ENCODE measurements around the gene ERGIC1.
"Not testable (repeated sequence)": the region's sequence is repeated elsewhere in the genome, so short reads cannot be mapped to it uniquely, and the experiment has no call there.

Gene ERGIC1

DNA sequence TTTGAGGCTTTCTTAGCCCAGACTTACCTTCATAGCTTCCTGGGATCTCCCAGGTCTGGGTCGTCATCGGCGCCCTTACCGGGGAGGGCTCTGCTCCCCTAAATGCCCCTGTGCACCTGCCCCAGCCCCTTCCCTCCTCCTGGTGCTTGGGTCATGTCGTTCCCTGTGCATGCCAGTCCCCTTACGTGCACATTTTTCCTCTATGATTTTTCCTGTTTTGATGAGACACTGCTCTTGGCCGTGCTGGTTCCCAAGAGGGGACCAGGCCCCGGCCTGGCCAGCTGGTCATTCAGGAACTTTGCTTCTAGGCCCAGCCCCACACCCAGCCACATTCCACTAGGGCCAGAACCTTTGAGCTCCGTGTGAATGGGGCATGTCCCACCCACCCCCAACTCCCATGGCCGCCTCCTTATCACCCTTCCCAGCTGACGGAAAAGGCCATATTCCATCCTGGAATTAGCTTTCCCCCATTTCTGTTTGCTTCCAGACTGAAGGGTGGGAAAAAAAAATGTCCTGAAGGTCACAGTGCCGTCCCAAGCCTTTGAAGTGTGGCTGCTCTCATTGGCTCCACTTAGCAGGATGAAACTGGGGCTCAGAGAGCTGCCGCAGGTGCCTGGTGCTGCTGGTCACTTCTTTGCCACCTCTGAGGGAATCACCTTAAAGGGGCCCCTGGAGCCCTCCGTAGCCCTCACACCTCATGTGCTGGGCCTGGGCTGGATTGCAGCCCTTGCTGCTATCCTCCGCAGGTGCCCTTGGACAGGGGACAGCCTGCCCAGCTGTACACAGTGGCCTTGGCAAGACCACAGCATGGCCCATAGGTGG lies 25.1 kb downstream of the ERGIC1 start:
- no peak for DNase-seq (ENCODE audit: low read depth in 1 of 2, low spot score in 1 of 2)
- in situ Hi-C loops (cut with HindIII; ENCODE audit: low pct_unique_long_range_greater_than_20kb, low sequenced_read_pairs), result no loop called here
- no peak for TF ChIP-seq JUND (IDR thresholded peaks at IDR 0.05; ENCODE audit: low read depth)

DNA sequence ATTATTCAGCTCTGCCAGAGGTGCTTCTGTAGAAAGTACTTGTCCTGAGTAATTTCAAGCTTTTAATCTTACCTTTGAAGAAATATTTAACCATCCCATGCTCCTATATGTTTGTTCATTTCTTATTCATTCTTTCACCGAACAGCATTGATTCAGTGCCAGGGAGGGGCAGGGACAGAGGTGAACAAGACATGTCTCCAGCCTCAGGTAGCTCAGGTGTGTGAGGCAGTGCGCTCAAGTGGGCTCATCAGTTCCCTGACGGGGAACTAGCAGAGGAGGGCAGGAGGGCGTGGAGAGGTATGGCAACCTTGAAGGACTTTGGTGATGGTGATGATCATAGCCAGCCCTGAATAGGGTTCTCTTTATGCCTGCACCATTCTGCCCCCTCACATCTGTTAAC lies 25.9 kb downstream of the ERGIC1 start:
- in situ Hi-C loops (cut with HindIII; ENCODE audit: low pct_unique_long_range_greater_than_20kb, low sequenced_read_pairs), result no loop called here
- TF ChIP-seq JUND (IDR thresholded peaks at IDR 0.05; ENCODE audit: low read depth), result no peak
- DNase-seq (ENCODE audit: low read depth in 1 of 2, low spot score in 1 of 2), result no peak

GRCh38 chr5:172860520-172861443 lies 26.7 kb downstream of the ERGIC1 start:
- in situ Hi-C loops (cut with HindIII; ENCODE audit: low pct_unique_long_range_greater_than_20kb, low sequenced_read_pairs), result no loop called here
- DNase-seq (ENCODE audit: low read depth in 1 of 2, low spot score in 1 of 2), result no peak

GRCh38 chr5:172861461-172861860 lies 27.4 kb downstream of the ERGIC1 start:
- no peak for TF ChIP-seq JUND (IDR thresholded peaks at IDR 0.05; ENCODE audit: low read depth)
- in situ Hi-C loops (cut with HindIII; ENCODE audit: low pct_unique_long_range_greater_than_20kb, low sequenced_read_pairs), result no loop called here
- no peak for DNase-seq (ENCODE audit: low read depth in 1 of 2, low spot score in 1 of 2)

More at GRCh38 chr5:172860520-172861443, 26.7 kb downstream of the ERGIC1 start:
- TF ChIP-seq JUND (IDR thresholded peaks at IDR 0.05; ENCODE audit: low read depth), result no peak

DNA sequence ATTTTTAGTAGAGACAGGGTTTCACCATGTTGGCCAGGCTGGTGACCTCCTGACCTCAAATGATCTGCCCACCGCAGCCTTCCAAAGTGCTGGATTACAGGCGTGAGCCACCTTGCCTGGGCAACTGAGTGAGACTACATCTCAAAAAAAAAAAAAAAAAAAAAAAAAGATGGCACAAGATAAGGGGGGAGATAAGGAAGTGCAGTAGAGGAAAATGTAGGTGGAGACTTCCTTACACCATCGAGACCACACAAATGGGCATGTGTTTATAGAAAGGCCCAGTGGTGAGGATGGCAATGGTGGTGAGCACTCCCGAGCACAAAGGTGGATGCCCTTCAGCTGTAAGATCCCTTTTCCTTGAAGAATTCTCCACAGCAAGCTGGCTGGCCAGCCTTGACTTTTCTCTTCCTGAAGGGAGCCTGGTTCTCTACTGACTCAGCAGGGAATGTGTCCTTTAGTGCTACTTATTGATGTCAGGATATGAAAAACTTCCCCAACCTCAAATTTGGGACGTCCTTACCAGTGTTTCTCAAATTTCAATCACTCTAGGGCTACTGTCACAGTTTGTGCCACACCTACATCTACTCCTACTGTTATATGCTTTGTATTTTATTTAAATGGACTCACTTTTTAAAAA lies 28.2 kb downstream of the ERGIC1 start:
- DNase-seq (ENCODE audit: low read depth in 1 of 2, low spot score in 1 of 2), result no peak
- in situ Hi-C loops (cut with HindIII; ENCODE audit: low pct_unique_long_range_greater_than_20kb, low sequenced_read_pairs), result no loop called here
- no peak for TF ChIP-seq JUND (IDR thresholded peaks at IDR 0.05; ENCODE audit: low read depth)

DNA sequence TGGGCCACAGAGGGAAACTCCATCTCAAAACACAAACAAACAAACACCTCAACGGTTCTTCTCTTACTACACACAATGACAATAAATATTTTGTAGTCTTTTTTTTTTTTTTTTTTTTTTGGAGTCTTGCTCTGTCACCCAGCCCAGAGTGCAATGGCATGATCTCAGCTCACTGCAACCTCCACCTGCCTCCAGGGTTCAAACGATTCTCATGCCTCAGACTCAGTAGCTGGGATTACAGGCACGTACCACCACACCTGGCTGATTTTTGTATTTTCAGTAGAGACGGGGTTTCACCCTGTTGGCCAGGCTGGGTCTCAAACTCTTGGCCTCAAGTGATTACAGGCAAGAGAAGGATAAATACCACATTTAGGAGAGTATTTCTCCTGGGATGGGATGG lies 30.1 kb downstream of the ERGIC1 start:
- DNase-seq (ENCODE audit: low read depth in 1 of 2, low spot score in 1 of 2); in situ Hi-C loops (cut with HindIII; ENCODE audit: low pct_unique_long_range_greater_than_20kb, low sequenced_read_pairs): not testable (repeated sequence)

GRCh38 chr5:172864747-172865146 lies 30.7 kb downstream of the ERGIC1 start:
- in situ Hi-C loops (cut with HindIII; ENCODE audit: low pct_unique_long_range_greater_than_20kb, low sequenced_read_pairs), result no loop called here

DNA sequence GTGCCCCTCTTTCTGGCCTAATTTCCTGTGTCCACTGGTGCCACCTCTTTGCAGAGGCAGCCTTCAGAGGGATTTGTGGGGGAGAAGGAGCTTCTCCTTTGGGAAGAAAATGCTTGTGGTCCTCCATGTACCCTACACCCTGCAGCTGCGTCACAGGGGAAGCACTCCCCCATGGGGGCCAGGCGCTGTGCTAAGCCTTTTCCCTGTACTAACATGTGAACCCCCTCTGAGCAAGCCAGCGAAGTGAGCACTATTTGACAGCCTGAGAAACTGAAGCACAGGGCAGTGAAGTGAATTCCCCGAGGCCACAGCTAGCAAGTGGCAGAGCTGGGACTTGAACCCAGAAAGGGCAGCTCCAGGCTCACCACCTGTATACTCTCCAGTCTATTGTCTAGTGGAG lies 32.3 kb downstream of the ERGIC1 start:
- no peak for TF ChIP-seq JUND (IDR thresholded peaks at IDR 0.05; ENCODE audit: low read depth)

More at GRCh38 chr5:172864747-172865146, 30.7 kb downstream of the ERGIC1 start:
- DNase-seq (ENCODE audit: low read depth in 1 of 2, low spot score in 1 of 2), result no peak
- TF ChIP-seq JUND (IDR thresholded peaks at IDR 0.05; ENCODE audit: low read depth), result no peak

DNA sequence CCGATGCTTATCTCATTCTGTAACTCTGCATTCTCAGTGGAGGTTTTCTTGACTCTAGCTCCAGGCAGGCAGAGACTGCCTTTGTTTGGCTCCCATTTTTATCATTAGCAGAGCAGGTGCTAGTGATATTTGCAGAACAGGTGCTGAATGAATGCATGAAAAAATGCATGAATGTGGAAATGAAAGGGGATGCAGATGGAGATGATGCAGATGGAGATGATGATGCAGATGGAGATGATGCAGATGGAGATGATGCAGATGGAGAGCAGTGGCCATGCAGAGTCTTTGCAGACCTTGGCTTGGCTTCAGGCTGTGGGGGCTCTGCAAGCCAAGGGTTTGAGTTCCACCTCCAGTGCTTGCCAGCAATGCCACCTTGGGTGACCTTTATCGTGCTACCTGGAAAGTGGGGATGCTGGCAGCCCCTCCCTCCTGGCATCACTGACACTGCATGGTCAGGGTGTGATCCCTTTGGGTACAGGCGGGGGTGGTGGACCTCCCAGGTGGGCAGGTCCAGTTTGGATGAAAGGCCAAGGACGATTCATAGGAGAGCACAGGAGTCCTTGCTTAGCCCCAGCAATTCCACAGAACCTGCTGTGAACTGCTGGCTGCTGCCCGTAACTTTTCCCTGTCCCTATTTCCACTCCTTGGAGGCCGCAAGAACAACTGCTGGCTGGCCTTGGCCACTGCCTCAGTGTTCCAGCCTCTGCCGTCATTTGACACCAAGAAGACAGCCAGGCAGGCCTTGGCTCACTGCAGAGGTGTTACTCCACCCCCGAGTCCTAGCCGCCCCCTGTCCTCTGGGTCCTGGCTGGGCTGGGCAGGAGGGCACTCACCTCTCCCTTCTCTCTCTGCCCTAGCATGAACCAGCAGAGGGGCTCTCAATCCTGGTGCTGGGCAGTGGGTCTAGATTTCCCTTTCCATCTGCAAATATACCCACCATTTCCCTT lies 33.0 kb downstream of the ERGIC1 start:
- in situ Hi-C loops (cut with HindIII; ENCODE audit: low pct_unique_long_range_greater_than_20kb, low sequenced_read_pairs), result no loop called here
- no peak for TF ChIP-seq JUND (IDR thresholded peaks at IDR 0.05; ENCODE audit: low read depth)
- no peak for DNase-seq (ENCODE audit: low read depth in 1 of 2, low spot score in 1 of 2)

More for the DNA sequence above, 32.3 kb downstream of the ERGIC1 start:
- in situ Hi-C loops (cut with HindIII; ENCODE audit: low pct_unique_long_range_greater_than_20kb, low sequenced_read_pairs), result no loop called here
- no peak for DNase-seq (ENCODE audit: low read depth in 1 of 2, low spot score in 1 of 2)

DNA sequence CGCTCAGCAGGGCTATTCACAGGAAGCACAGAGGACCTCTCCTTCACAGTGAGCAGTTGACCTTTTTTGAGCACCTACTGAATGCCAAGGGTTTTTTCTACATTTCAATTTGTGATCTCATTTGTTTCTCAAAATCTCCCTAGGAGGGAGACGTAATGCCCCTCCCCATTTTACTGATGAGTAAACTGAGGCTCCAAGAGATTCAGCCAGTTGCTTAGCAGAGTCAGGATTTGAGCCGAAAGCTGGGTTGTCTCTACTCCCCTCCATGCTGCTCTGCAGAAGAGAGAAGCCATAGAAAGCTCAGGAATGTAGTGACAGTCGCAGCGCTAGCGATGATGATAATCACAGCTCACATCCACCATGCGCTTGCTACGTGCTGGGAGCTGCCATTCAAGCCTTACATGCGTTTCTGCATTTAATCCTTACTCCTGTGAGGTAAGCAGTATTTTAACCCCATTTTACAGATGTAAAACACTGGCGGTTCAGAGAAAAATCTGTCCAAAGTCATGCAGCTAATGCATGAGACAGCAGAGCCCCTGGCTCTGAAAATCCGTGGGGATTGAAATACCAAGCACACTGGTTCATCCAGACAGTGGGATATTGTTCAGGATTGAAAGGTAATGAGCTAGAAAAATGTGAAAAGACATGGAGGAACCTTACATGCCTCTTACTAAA lies 33.8 kb downstream of the ERGIC1 start:
- in situ Hi-C loops (cut with HindIII; ENCODE audit: low pct_unique_long_range_greater_than_20kb, low sequenced_read_pairs), result no loop called here
- DNase-seq (ENCODE audit: low read depth in 1 of 2, low spot score in 1 of 2), result no peak
- no peak for TF ChIP-seq JUND (IDR thresholded peaks at IDR 0.05; ENCODE audit: low read depth)

DNA sequence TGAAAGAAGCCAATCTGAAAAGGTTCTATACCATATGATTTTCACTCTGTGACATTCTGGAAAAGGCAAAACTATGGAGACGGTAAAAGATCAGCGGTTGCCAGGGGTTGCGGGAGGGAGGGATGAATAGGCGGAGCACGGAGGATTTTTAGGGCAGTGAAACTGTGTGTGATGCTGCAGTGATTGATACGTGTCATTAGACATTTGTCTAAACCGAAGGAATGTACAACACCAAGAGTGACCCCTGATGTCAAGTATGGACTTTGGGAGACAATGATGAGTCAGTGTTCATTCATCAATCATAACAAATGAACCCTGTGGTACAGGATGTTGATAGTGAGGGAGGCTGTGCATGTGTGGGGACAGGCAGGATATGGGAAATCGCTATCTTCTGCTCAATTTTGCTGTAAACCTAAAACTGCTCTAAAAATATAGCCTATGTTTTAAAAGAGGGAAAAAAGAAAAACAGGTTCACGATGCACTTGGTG lies 34.4 kb downstream of the ERGIC1 start:
- DNase-seq (ENCODE audit: low read depth in 1 of 2, low spot score in 1 of 2), result no peak
- in situ Hi-C loops (cut with HindIII; ENCODE audit: low pct_unique_long_range_greater_than_20kb, low sequenced_read_pairs), result no loop called here
- TF ChIP-seq JUND (IDR thresholded peaks at IDR 0.05; ENCODE audit: low read depth), result no peak

All from T47D (cell line).